Activated T-cell treated with anti-CD3 and anti-CD28 coated beads, Interleukin-2, amount 50 U/mL, for 48 hours (primary cell): ENCODE measurements around the gene DCLK1.
"Not testable (repeated sequence)": the region's sequence is repeated elsewhere in the genome, so short reads cannot be mapped to it uniquely, and the experiment has no call there.

ENCODE experiments used
- DNase-seq, 2 experiments: peaks; one replicate each; pipeline ENCODE4 v3.0.0-alpha.2; 2020

Gene DCLK1

GRCh38 chr13:36082806-36083205 lies 48.4 kb downstream of the DCLK1 start:
- no peak for DNase-seq

- no peak for DNase-seq
These were observed 48.8 kb downstream of the DCLK1 start for GRCh38 chr13:36082396-36082795.

GRCh38 chr13:36076211-36076610 lies 55.0 kb downstream of the DCLK1 start:
- no peak for DNase-seq

- no peak for DNase-seq
These were observed 56.5 kb downstream of the DCLK1 start for GRCh38 chr13:36074659-36075058.

- no peak for DNase-seq
These were observed 58.8 kb downstream of the DCLK1 start for GRCh38 chr13:36072152-36072935.

GRCh38 chr13:36070504-36071192 lies 60.5 kb downstream of the DCLK1 start:
- not testable (repeated sequence) for DNase-seq

GRCh38 chr13:36069881-36070366 lies 61.3 kb downstream of the DCLK1 start:
- no peak for DNase-seq

GRCh38 chr13:36068991-36069390 lies 62.2 kb downstream of the DCLK1 start:
- DNase-seq, result no peak

- no peak for DNase-seq
These were observed 62.6 kb downstream of the DCLK1 start for GRCh38 chr13:36068566-36068965.

GRCh38 chr13:36067746-36068381 lies 63.3 kb downstream of the DCLK1 start:
- DNase-seq, result no peak

- DNase-seq, result no peak
These were observed 68.9 kb downstream of the DCLK1 start for GRCh38 chr13:36062249-36062648.

GRCh38 chr13:36061621-36062020 lies 69.6 kb downstream of the DCLK1 start:
- DNase-seq, result no peak

GRCh38 chr13:36061054-36061453 lies 70.1 kb downstream of the DCLK1 start:
- no peak for DNase-seq

GRCh38 chr13:36059321-36059720 lies 71.9 kb downstream of the DCLK1 start:
- no peak for DNase-seq

- DNase-seq, result no peak
These were observed 73.1 kb downstream of the DCLK1 start for GRCh38 chr13:36058116-36058515.

GRCh38 chr13:36057547-36057946 lies 73.6 kb downstream of the DCLK1 start:
- DNase-seq, result no peak

GRCh38 chr13:36057041-36057440 lies 74.1 kb downstream of the DCLK1 start:
- DNase-seq, result no peak

GRCh38 chr13:36055366-36055765 lies 75.8 kb downstream of the DCLK1 start:
- no peak for DNase-seq

- no peak for DNase-seq
These were observed 77.1 kb downstream of the DCLK1 start for GRCh38 chr13:36054041-36054440.

- DNase-seq, result no peak
These were observed 80.1 kb downstream of the DCLK1 start for GRCh38 chr13:36051082-36051481.

- DNase-seq, result no peak
These were observed 84.5 kb downstream of the DCLK1 start for GRCh38 chr13:36046672-36047071.

GRCh38 chr13:36038785-36039555 lies 92.2 kb downstream of the DCLK1 start:
- DNase-seq, result no peak

GRCh38 chr13:36033035-36033434 lies 98.1 kb downstream of the DCLK1 start:
- DNase-seq, result no peak
